Stimulated activated CD8-positive, alpha-beta memory T cell treated with anti-CD3 and anti-CD28 coated beads, Interleukin-7, amount 100 ng/mL, for 1 hour (primary cell): Measurements from ENCODE around the gene TIMM23B.
"Not testable (repeated sequence)": the region's sequence is repeated elsewhere in the genome, so short reads cannot be mapped to it uniquely, and the experiment has no call there.

ENCODE experiments used
- DNase-seq, 2 donors: peaks; one replicate each; pipeline ENCODE4 v3.0.0-alpha.2; 2020; ENCODE audit warnings: low read depth in 2 of 2

Gene TIMM23B, protein sequence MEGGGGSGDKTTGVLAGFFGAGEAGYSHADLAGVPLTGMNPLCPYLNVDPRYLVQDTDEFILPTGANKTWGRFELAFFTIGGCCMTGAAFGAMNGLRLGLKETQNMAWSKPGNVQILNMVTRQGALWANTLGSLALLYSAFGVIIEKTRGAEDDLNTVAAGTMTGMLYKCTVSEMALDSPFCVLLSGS

GRCh38 chr10:49941447-49942338 lies at the start of gene TIMM23B, which contains the start of gene PARG:
Gene TIMM23B (plus strand): TSS chr10:49942053. CDS start chr10:49942195, 142 bp downstream.
Gene PARG (minus strand): TSS chr10:49942027. CDS start chr10:49941725, 302 bp downstream.
- peak; percentile 59 to 71 for DNase-seq

- DNase-seq: not testable (repeated sequence)
Measured at GRCh38 chr10:49899999-49900398, 41.9 kb upstream of the TIMM23B start.

GRCh38 chr10:49900406-49900805 lies 41.4 kb upstream of the TIMM23B start:
- DNase-seq: not testable (repeated sequence)

DNA sequence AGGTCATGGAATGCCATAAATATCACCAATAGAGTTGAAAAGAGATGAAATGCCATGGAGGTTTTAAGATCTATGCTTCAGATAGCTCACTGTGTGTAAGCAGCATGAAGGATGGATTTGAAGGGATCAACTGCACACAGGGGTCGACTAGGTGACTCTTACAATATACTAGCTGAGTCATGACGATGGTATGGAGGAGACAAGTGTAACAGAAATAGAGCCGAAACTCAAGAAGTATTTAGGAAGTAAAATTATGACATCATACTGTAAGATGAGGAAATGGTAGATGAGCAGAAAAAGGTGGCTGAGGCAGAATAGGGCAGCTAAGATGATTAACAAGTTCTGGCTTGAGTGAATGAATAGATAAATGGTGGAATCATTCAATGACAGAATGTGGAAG lies 38.0 kb upstream of the TIMM23B start:
- not testable (repeated sequence) for DNase-seq

- DNase-seq: not testable (repeated sequence)
Measured at GRCh38 chr10:49908290-49909080, 33.4 kb upstream of the TIMM23B start.

- not testable (repeated sequence) for DNase-seq
Measured at GRCh38 chr10:49910295-49910694, 31.6 kb upstream of the TIMM23B start.

- not testable (repeated sequence) for DNase-seq
Measured at GRCh38 chr10:49916451-49916850, 25.4 kb upstream of the TIMM23B start.

GRCh38 chr10:49917927-49918326 lies 23.9 kb upstream of the TIMM23B start:
- DNase-seq: not testable (repeated sequence)

DNA sequence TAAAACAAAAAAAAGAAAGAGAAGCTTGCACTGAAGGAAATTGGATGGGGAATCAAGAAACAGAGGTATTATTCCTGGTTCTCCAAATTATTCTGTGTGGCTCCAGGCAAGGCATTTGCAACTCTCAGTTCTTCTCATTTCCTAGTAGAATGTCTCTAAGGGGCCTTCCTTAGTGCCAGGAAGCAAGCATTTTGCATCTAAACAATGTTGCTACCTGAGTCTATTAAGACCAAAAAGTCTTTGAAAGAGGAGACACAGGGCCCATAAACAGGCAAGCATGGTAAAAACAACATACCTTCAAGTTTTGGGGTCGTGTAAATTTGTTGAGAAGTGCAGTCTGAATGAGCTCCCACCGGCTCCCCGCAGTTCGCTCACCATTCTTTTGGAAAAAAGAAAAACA lies 19.8 kb upstream of the TIMM23B start:
- DNase-seq: not testable (repeated sequence)

- DNase-seq: not testable (repeated sequence)
Measured at GRCh38 chr10:49923572-49923971, 18.3 kb upstream of the TIMM23B start.

GRCh38 chr10:49931276-49931675 lies 10.6 kb upstream of the TIMM23B start:
- DNase-seq: not testable (repeated sequence)

GRCh38 chr10:49931959-49932728 lies 9.7 kb upstream of the TIMM23B start:
- not testable (repeated sequence) for DNase-seq

- not testable (repeated sequence) for DNase-seq
Measured at GRCh38 chr10:49942339-49942705, 469 bp downstream of the TIMM23B start.

DNA sequence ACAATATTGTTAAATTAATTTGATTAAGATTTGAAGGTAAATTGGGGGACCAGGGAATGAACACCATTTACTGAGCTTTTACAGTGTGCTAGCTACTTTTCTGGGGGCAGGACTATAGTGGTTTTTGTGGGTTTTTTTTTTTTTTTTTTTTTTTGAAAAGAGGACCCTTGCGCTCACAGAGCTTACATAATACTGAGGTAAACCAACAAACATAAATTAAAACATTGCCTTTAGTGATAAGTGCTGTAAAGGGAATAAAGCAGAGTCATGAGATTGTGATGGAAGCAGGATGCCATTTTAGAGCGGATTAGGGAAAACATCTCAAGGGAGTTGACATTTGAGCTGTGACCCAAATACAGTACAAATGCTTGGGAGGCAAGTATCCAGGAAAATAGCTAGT lies 1.8 kb downstream of the TIMM23B start:
- not testable (repeated sequence) for DNase-seq

- not testable (repeated sequence) for DNase-seq
Measured at GRCh38 chr10:49948142-49948541, 6.3 kb downstream of the TIMM23B start.

GRCh38 chr10:49948737-49949136 lies 6.9 kb downstream of the TIMM23B start:
- DNase-seq: not testable (repeated sequence)

DNA sequence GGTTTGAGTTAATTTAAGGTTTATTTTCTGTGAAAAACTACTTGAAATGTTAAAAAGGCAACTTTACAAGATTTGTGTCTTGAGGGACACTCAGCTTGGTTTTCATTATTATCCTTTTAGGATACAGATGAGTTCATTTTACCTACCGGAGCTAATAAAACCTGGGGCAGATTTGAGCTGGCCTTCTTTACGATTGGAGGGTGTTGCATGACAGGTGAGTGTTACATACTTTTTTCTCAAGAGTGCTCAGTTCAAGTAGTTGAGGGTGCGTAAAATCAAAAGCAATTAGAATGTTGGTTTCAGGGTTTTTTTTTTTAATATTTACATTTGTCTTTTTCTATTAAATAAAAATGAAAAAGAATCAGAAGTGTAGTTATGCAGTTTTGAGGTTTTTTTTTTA lies 10.2 kb downstream of the TIMM23B start:
- DNase-seq: not testable (repeated sequence)

DNA sequence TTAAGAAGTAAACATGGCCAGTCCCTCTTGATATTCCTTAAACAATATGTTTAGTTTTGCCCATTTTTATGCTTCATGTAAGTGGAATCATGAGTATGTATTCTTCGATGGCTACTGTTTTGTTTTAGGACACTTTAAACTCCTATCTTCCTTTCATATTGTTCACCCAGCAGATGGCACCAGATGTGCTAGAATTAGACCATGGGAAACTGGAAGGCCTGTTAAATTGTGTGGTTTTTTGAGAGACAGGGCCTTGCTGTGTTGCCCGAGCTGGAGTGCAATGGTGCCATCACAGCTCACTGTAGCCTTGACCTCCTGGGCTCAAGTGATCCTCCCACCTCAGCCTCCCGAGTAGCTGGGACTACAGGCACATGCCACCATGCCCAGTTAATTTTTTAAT lies 11.3 kb downstream of the TIMM23B start:
- DNase-seq: not testable (repeated sequence)

DNA sequence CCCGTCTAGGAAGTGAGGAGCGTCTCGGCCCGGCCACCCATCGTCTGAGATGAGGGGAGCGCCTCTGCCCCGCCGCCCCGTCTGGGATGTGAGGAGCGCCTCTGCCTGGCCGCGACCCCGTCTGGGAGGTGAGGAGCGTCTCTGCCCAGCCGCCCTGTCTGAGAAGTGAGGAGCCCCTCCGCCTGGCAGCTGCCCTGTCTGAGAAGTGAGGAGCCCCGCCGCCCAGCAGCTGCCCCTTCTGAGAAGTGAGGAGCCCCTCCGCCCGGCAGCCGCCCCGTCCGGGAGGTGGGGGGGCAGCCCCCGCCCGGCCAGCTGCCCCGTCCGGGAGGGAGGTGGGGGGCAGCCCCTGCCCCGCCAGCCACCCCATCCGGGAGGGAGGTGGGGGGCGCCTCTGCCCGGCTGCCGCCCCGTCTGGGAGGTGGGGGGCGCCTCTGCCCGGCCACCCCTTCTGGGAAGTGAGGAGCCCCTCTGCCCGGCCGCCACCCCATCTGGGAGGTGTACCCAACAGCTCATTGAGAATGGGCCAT lies 28.5 kb downstream of the TIMM23B start:
- not testable (repeated sequence) for DNase-seq

DNA sequence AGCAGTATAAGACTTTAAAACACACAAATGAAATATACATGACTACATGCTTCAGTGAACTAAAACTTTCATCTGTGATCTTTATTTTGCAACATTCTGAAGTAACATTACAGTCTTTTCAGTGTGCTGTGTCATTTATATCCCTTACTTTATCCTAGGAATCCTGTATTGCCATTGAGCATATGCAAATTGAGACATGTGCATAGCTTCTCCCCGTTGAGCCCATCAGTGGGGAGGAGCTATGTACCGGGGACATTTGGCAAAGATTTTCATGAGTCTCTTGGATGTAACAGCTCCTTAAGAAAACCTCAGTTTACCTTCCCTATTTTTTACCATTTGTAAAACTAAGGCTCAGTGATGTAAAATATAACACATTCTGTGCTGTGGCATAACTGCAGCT lies 29.6 kb downstream of the TIMM23B start:
- not testable (repeated sequence) for DNase-seq

- not testable (repeated sequence) for DNase-seq
Measured at GRCh38 chr10:49972094-49972493, 30.2 kb downstream of the TIMM23B start.
